Measurements from ENCODE around the gene PAIP2.

GRCh38 chr5:139312075-139312474, 29.6 kb upstream of the PAIP2 start:
- TF ChIP-seq MAX (IDR thresholded peaks at IDR 0.05; ENCODE audit: low read depth) (no peak), CTCF (IDR thresholded peaks at IDR 0.05) (no peak), FOXM1 (IDR thresholded peaks at IDR 0.05; ENCODE audit: low read depth) (no peak), RAD21 (IDR thresholded peaks at IDR 0.05; ENCODE audit: low read length) (no peak), TAF1 (IDR thresholded peaks at IDR 0.05; ENCODE audit: borderline replicate concordance, low read depth, low read length) (no peak), POLR2AphosphoS5 (IDR thresholded peaks at IDR 0.05; ENCODE audit: low read depth, low read length) (no peak), REST (IDR thresholded peaks at IDR 0.05; ENCODE audit: low read depth, low read length) (no peak)

Data from SK-N-SH (cell line).